Peyer's patch (tissue), 4 donors: ENCODE results near the gene PLCB2.

Experiments used
- CTCF ChIP-seq, 6 experiments: fragments of 450-650 bp in 4 of 6; fragments of 200-600 bp in 2 of 6; sonication (generic) in 1 of 6; IDR thresholded peaks; one replicate each; pipeline ENCODE4 v1.5.1; 2017 to 2019; ENCODE audit warnings: antibody characterized with exemption in 6 of 6, mild to moderate bottlenecking in 3 of 6, moderate library complexity in 1 of 6
- POLR2A ChIP-seq, 2 donors: fragments of 450-650 bp; IDR thresholded peaks; one replicate each; pipeline ENCODE4 v1.5.1; 2017; ENCODE audit warnings: antibody characterized with exemption in 2 of 2, mild to moderate bottlenecking in 2 of 2, moderate library complexity in 2 of 2

GRCh38 chr15:40287968-40288367 is 19.8 kb downstream of the PLCB2 start:
- no peak for TF ChIP-seq CTCF (IDR thresholded peaks at IDR 0.05)
- TF ChIP-seq POLR2A (IDR thresholded peaks at IDR 0.05): no peak
